ENCODE data around the gene NMNAT2.

The NMNAT2 gene

GRCh38 chr1:183323849-183324683, 94.1 kb downstream of the NMNAT2 start:
- Histone ChIP-seq H2BK15ac (ENCODE audit: low read length) (no peak overlapping the region), H3K27ac (replicated peaks; ENCODE audit: low read length) (no peak overlapping the region), H3K18ac (ENCODE audit: low read length) (no peak overlapping the region), H2BK5ac (ENCODE audit: low read length) (no peak overlapping the region), H2AFZ (ENCODE audit: low read length) (no peak overlapping the region), H4K8ac (ENCODE audit: low read depth, low read length) (no peak overlapping the region), H3K4ac (ENCODE audit: low read length) (no peak overlapping the region), H4K91ac (ENCODE audit: low read depth, low read length, poor library complexity) (no peak overlapping the region), H2BK12ac (ENCODE audit: low read length) (no peak overlapping the region), H3K79me1 (ENCODE audit: low read depth, low read length) (no peaks in the 10 kb centered on the region), H3K4me3 (ENCODE audit: low read length in 2 of 2) (no peak overlapping the region), H3K4me2 (ENCODE audit: insufficient read depth, low read length, poor library complexity, severe bottlenecking) (no peak overlapping the region), H3K36me3 (replicated peaks in 1 of 2; ENCODE audit: control insufficient read depth in 2 of 2, insufficient read depth in 2 of 2, low read length in 2 of 2) (no peaks in the 10 kb centered on the region), H2AK5ac (ENCODE audit: low read depth, low read length) (no peak overlapping the region), H3K9ac (ENCODE audit: low read depth, low read length, poor library complexity) (no peak overlapping the region), H3K9me3 (replicated peaks in 1 of 2; ENCODE audit: control insufficient read depth in 2 of 2, insufficient read depth in 1 of 2, low read depth in 1 of 2, low read length in 2 of 2) (no peaks in the 10 kb centered on the region), H3K23ac (ENCODE audit: low read depth, low read length, poor library complexity) (no peak overlapping the region), H2BK120ac (ENCODE audit: low read depth, low read length) (no peak overlapping the region), H3K27me3 (ENCODE audit: control insufficient read depth in 3 of 3, insufficient read depth in 3 of 3, low read depth in 1 of 3, low read length in 3 of 3) (no peaks in the 10 kb centered on the region), H3K4me1 (ENCODE audit: control insufficient read depth in 2 of 2, insufficient read depth in 1 of 2, low read depth in 1 of 2, low read length in 2 of 2) (peaks cover 0 to 1% of the 10 kb centered on the region in 2 donors), H3K14ac (ENCODE audit: low read length) (no peak overlapping the region)
- no CpG with 5 or more reads among the region's 7 CpGs for WGBS, 2 donors (ENCODE audit: extremely low coverage in 2 of 2, insufficient read length in 2 of 2, insufficient replicate concordance in 1 of 2)
- DNase-seq (ENCODE audit: low spot score) = no peak

- Histone ChIP-seq H3K27ac (replicated peaks; ENCODE audit: low read length) (no peak overlapping the region), H3K23ac (ENCODE audit: low read depth, low read length, poor library complexity) (no peak overlapping the region), H2BK120ac (ENCODE audit: low read depth, low read length) (no peak overlapping the region), H3K79me1 (ENCODE audit: low read depth, low read length) (no peaks in the 10 kb centered on the region), H3K4me2 (ENCODE audit: insufficient read depth, low read length, poor library complexity, severe bottlenecking) (no peak overlapping the region), H2BK5ac (ENCODE audit: low read length) (no peak overlapping the region), H3K9me3 (replicated peaks in 1 of 2; ENCODE audit: control insufficient read depth in 2 of 2, insufficient read depth in 1 of 2, low read depth in 1 of 2, low read length in 2 of 2) (no peaks in the 10 kb centered on the region), H2BK12ac (ENCODE audit: low read length) (no peak overlapping the region), H3K4me3 (ENCODE audit: low read length in 2 of 2) (no peak overlapping the region), H2AK5ac (ENCODE audit: low read depth, low read length) (no peak overlapping the region), H3K9ac (ENCODE audit: low read depth, low read length, poor library complexity) (peak overlapping the region; percentile 66), H4K91ac (ENCODE audit: low read depth, low read length, poor library complexity) (no peak overlapping the region), H3K14ac (ENCODE audit: low read length) (no peak overlapping the region), H3K36me3 (replicated peaks in 1 of 2; ENCODE audit: control insufficient read depth in 2 of 2, insufficient read depth in 2 of 2, low read length in 2 of 2) (no peaks in the 10 kb centered on the region), H3K4ac (ENCODE audit: low read length) (no peak overlapping the region), H2AFZ (ENCODE audit: low read length) (no peak overlapping the region), H2BK15ac (ENCODE audit: low read length) (no peak overlapping the region), H3K18ac (ENCODE audit: low read length) (no peak overlapping the region), H4K8ac (ENCODE audit: low read depth, low read length) (no peak overlapping the region), H3K4me1 (ENCODE audit: control insufficient read depth in 2 of 2, insufficient read depth in 1 of 2, low read depth in 1 of 2, low read length in 2 of 2) (peaks cover 3 to 5% of the 10 kb centered on the region in 2 donors), H3K27me3 (ENCODE audit: control insufficient read depth in 3 of 3, insufficient read depth in 3 of 3, low read depth in 1 of 3, low read length in 3 of 3) (no peaks in the 10 kb centered on the region)
- DNase-seq (ENCODE audit: low spot score) = no peak
- no CpG with 5 or more reads among the region's 4 CpGs for WGBS, 2 donors (ENCODE audit: extremely low coverage in 2 of 2, insufficient read length in 2 of 2, insufficient replicate concordance in 1 of 2)
These were observed 98.6 kb downstream of the NMNAT2 start for GRCh38 chr1:183319606-183320005.

GRCh38 chr1:183319051-183319450, 99.1 kb downstream of the NMNAT2 start:
- no peak overlapping the region for H3K9ac ChIP-seq (ENCODE audit: low read depth, low read length, poor library complexity)
- no peak overlapping the region for H3K14ac ChIP-seq (ENCODE audit: low read length)
- H2AFZ ChIP-seq (ENCODE audit: low read length) = no peak overlapping the region
- H4K91ac ChIP-seq (ENCODE audit: low read depth, low read length, poor library complexity) = no peak overlapping the region
- H2AK5ac ChIP-seq (ENCODE audit: low read depth, low read length) = no peak overlapping the region
- no peak overlapping the region for H3K4ac ChIP-seq (ENCODE audit: low read length)
- no peak overlapping the region for H2BK120ac ChIP-seq (ENCODE audit: low read depth, low read length)
- H3K79me1 ChIP-seq (ENCODE audit: low read depth, low read length) = no peaks in the 10 kb centered on the region
- H3K4me3 ChIP-seq (ENCODE audit: low read length in 2 of 2) = no peak overlapping the region
- no peak overlapping the region for H3K4me2 ChIP-seq (ENCODE audit: insufficient read depth, low read length, poor library complexity, severe bottlenecking)
- H2BK15ac ChIP-seq (ENCODE audit: low read length) = no peak overlapping the region
- H3K36me3 ChIP-seq (replicated peaks in 1 of 2; ENCODE audit: control insufficient read depth in 2 of 2, insufficient read depth in 2 of 2, low read length in 2 of 2) = no peaks in the 10 kb centered on the region
- H3K27me3 ChIP-seq (ENCODE audit: control insufficient read depth in 3 of 3, insufficient read depth in 3 of 3, low read depth in 1 of 3, low read length in 3 of 3) = no peaks in the 10 kb centered on the region
- H3K18ac ChIP-seq (ENCODE audit: low read length) = no peak overlapping the region
- no CpG with 5 or more reads among the region's 4 CpGs for WGBS, 2 donors (ENCODE audit: extremely low coverage in 2 of 2, insufficient read length in 2 of 2, insufficient replicate concordance in 1 of 2)
- DNase-seq (ENCODE audit: low spot score) = no peak
- H3K9me3 ChIP-seq (replicated peaks in 1 of 2; ENCODE audit: control insufficient read depth in 2 of 2, insufficient read depth in 1 of 2, low read depth in 1 of 2, low read length in 2 of 2) = no peaks in the 10 kb centered on the region
- no peak overlapping the region for H4K8ac ChIP-seq (ENCODE audit: low read depth, low read length)
- H2BK12ac ChIP-seq (ENCODE audit: low read length) = no peak overlapping the region
- no peak overlapping the region for H3K27ac ChIP-seq (replicated peaks; ENCODE audit: low read length)
- peaks cover 3 to 5% of the 10 kb centered on the region in 2 donors for H3K4me1 ChIP-seq (ENCODE audit: control insufficient read depth in 2 of 2, insufficient read depth in 1 of 2, low read depth in 1 of 2, low read length in 2 of 2)
- H3K23ac ChIP-seq (ENCODE audit: low read depth, low read length, poor library complexity) = no peak overlapping the region
- H2BK5ac ChIP-seq (ENCODE audit: low read length) = no peak overlapping the region

GRCh38 chr1:183318433-183318832, 99.7 kb downstream of the NMNAT2 start:
- no peak overlapping the region for H3K4me3 ChIP-seq (ENCODE audit: low read length in 2 of 2)
- no peak for DNase-seq (ENCODE audit: low spot score)
- no CpG with 5 or more reads among the region's 4 CpGs for WGBS, 2 donors (ENCODE audit: extremely low coverage in 2 of 2, insufficient read length in 2 of 2, insufficient replicate concordance in 1 of 2)

More at GRCh38 chr1:183318433-183318832, 99.7 kb downstream of the NMNAT2 start:
- Histone ChIP-seq H4K8ac (ENCODE audit: low read depth, low read length) (no peak overlapping the region), H3K4ac (ENCODE audit: low read length) (no peak overlapping the region), H2BK5ac (ENCODE audit: low read length) (no peak overlapping the region), H3K4me1 (ENCODE audit: control insufficient read depth in 2 of 2, insufficient read depth in 1 of 2, low read depth in 1 of 2, low read length in 2 of 2) (peaks cover 3 to 4% of the 10 kb centered on the region in 2 donors), H4K91ac (ENCODE audit: low read depth, low read length, poor library complexity) (no peak overlapping the region), H3K9ac (ENCODE audit: low read depth, low read length, poor library complexity) (no peak overlapping the region), H2BK15ac (ENCODE audit: low read length) (no peak overlapping the region), H2AK5ac (ENCODE audit: low read depth, low read length) (no peak overlapping the region), H3K9me3 (replicated peaks in 1 of 2; ENCODE audit: control insufficient read depth in 2 of 2, insufficient read depth in 1 of 2, low read depth in 1 of 2, low read length in 2 of 2) (no peaks in the 10 kb centered on the region), H2AFZ (ENCODE audit: low read length) (peak overlapping the region; percentile 17), H3K27ac (replicated peaks; ENCODE audit: low read length) (no peak overlapping the region), H3K18ac (ENCODE audit: low read length) (no peak overlapping the region), H3K23ac (ENCODE audit: low read depth, low read length, poor library complexity) (no peak overlapping the region), H2BK12ac (ENCODE audit: low read length) (no peak overlapping the region), H3K27me3 (ENCODE audit: control insufficient read depth in 3 of 3, insufficient read depth in 3 of 3, low read depth in 1 of 3, low read length in 3 of 3) (no peaks in the 10 kb centered on the region), H3K79me1 (ENCODE audit: low read depth, low read length) (no peaks in the 10 kb centered on the region), H3K4me2 (ENCODE audit: insufficient read depth, low read length, poor library complexity, severe bottlenecking) (no peak overlapping the region), H3K14ac (ENCODE audit: low read length) (no peak overlapping the region), H2BK120ac (ENCODE audit: low read depth, low read length) (no peak overlapping the region), H3K36me3 (replicated peaks in 1 of 2; ENCODE audit: control insufficient read depth in 2 of 2, insufficient read depth in 2 of 2, low read length in 2 of 2) (no peaks in the 10 kb centered on the region)
